IPS-15b (cell line): Measurements from ENCODE around the gene TBC1D10A.

Source experiments
- H3K27me3 ChIP-seq: one replicate; pipeline ENCODE4 v1.6.1; 2013; ENCODE audit warnings: low read length; ENCODE audit not compliant: control insufficient read depth, insufficient read depth
- H3K36me3 ChIP-seq: one replicate; pipeline ENCODE4 v1.6.1; 2013; ENCODE audit warnings: low read length; ENCODE audit not compliant: control insufficient read depth, insufficient read depth
- H3K4me1 ChIP-seq: one replicate; pipeline ENCODE4 v1.6.1; 2013; ENCODE audit warnings: mild to moderate bottlenecking, low read length; ENCODE audit not compliant: control insufficient read depth, insufficient read depth
- H3K4me3 ChIP-seq: one replicate; pipeline ENCODE4 v1.5.1; 2013; ENCODE audit warnings: low read depth, low read length
- H3K9ac ChIP-seq: one replicate; pipeline ENCODE4 v1.6.1; 2013; ENCODE audit warnings: low read depth, mild to moderate bottlenecking, low read length
- H3K9me3 ChIP-seq: one replicate; pipeline ENCODE4 v1.6.1; 2013; ENCODE audit warnings: mild to moderate bottlenecking, low read length; ENCODE audit not compliant: control insufficient read depth, insufficient read depth

Gene TBC1D10A

GRCh38 chr22:30265823-30266444, 60.8 kb downstream of the TBC1D10A start:
- no peaks in the 10 kb centered on the region for H3K9me3 ChIP-seq
- no peaks in the 10 kb centered on the region for H3K36me3 ChIP-seq
- no peak overlapping the region for H3K4me3 ChIP-seq
- no peaks in the 10 kb centered on the region for H3K4me1 ChIP-seq
- peaks cover 2% of the 10 kb centered on the region for H3K27me3 ChIP-seq
- no peak overlapping the region for H3K9ac ChIP-seq

- no peaks in the 10 kb centered on the region for H3K36me3 ChIP-seq
- H3K9me3 ChIP-seq: no peaks in the 10 kb centered on the region
- H3K27me3 ChIP-seq: peaks cover 2% of the 10 kb centered on the region
- no peak overlapping the region for H3K4me3 ChIP-seq
- H3K4me1 ChIP-seq: no peaks in the 10 kb centered on the region
- H3K9ac ChIP-seq: no peak overlapping the region
Measured at GRCh38 chr22:30265131-30265720, 61.5 kb downstream of the TBC1D10A start.

- Histone ChIP-seq H3K36me3 (no peaks in the 10 kb centered on the region), H3K4me3 (no peak overlapping the region), H3K27me3 (peaks cover 2% of the 10 kb centered on the region), H3K9ac (no peak overlapping the region), H3K9me3 (no peaks in the 10 kb centered on the region), H3K4me1 (no peaks in the 10 kb centered on the region)
Measured at GRCh38 chr22:30263883-30264282, 62.9 kb downstream of the TBC1D10A start.

- H3K9ac ChIP-seq: peak overlapping the region; percentile 47
Measured at GRCh38 chr22:30262917-30263741, 63.6 kb downstream of the TBC1D10A start.

GRCh38 chr22:30262112-30262511, 64.6 kb downstream of the TBC1D10A start:
- peaks cover 3% of the 10 kb centered on the region for H3K4me1 ChIP-seq
- H3K36me3 ChIP-seq: no peaks in the 10 kb centered on the region
- no peaks in the 10 kb centered on the region for H3K9me3 ChIP-seq
- H3K27me3 ChIP-seq: peaks cover 2% of the 10 kb centered on the region
- H3K4me3 ChIP-seq: no peak overlapping the region
- H3K9ac ChIP-seq: no peak overlapping the region

More at GRCh38 chr22:30262917-30263741, 63.6 kb downstream of the TBC1D10A start:
- Histone ChIP-seq H3K36me3 (no peaks in the 10 kb centered on the region), H3K4me1 (peaks cover under 1% of the 10 kb centered on the region), H3K9me3 (no peaks in the 10 kb centered on the region), H3K4me3 (no peak overlapping the region), H3K27me3 (peaks cover 2% of the 10 kb centered on the region)

- Histone ChIP-seq H3K9me3 (no peaks in the 10 kb centered on the region), H3K4me3 (no peak overlapping the region), H3K27me3 (peaks cover 2% of the 10 kb centered on the region), H3K9ac (no peak overlapping the region), H3K36me3 (no peaks in the 10 kb centered on the region), H3K4me1 (peaks cover 3% of the 10 kb centered on the region)
Measured at GRCh38 chr22:30261134-30261533, 65.6 kb downstream of the TBC1D10A start.

GRCh38 chr22:30260682-30261081, 66.1 kb downstream of the TBC1D10A start:
- peaks cover 3% of the 10 kb centered on the region for H3K4me1 ChIP-seq
- H3K9me3 ChIP-seq: no peaks in the 10 kb centered on the region
- peaks cover 2% of the 10 kb centered on the region for H3K27me3 ChIP-seq
- H3K9ac ChIP-seq: no peak overlapping the region
- H3K4me3 ChIP-seq: no peak overlapping the region
- no peaks in the 10 kb centered on the region for H3K36me3 ChIP-seq

- Histone ChIP-seq H3K9ac (no peak overlapping the region), H3K36me3 (no peaks in the 10 kb centered on the region), H3K4me1 (peaks cover 3% of the 10 kb centered on the region), H3K27me3 (peaks cover 2% of the 10 kb centered on the region), H3K9me3 (no peaks in the 10 kb centered on the region), H3K4me3 (no peak overlapping the region)
Measured at GRCh38 chr22:30260276-30260675, 66.5 kb downstream of the TBC1D10A start.

- H3K4me1 ChIP-seq: peaks cover 10% of the 10 kb centered on the region
- no peak overlapping the region for H3K9ac ChIP-seq
- H3K36me3 ChIP-seq: no peaks in the 10 kb centered on the region
- H3K4me3 ChIP-seq: no peak overlapping the region
- no peaks in the 10 kb centered on the region for H3K9me3 ChIP-seq
- H3K27me3 ChIP-seq: no peaks in the 10 kb centered on the region
Measured at GRCh38 chr22:30254314-30254713, 72.4 kb downstream of the TBC1D10A start.

- H3K9me3 ChIP-seq: no peaks in the 10 kb centered on the region
- no peak overlapping the region for H3K4me3 ChIP-seq
- no peaks in the 10 kb centered on the region for H3K36me3 ChIP-seq
- no peaks in the 10 kb centered on the region for H3K27me3 ChIP-seq
- H3K4me1 ChIP-seq: peaks cover 10% of the 10 kb centered on the region
- H3K9ac ChIP-seq: no peak overlapping the region
Measured at GRCh38 chr22:30253205-30253852, 73.4 kb downstream of the TBC1D10A start.

GRCh38 chr22:30252411-30253204, 74.1 kb downstream of the TBC1D10A start:
- H3K9ac ChIP-seq: no peak overlapping the region

More at GRCh38 chr22:30252411-30253204, 74.1 kb downstream of the TBC1D10A start:
- Histone ChIP-seq H3K27me3 (no peaks in the 10 kb centered on the region), H3K36me3 (no peaks in the 10 kb centered on the region), H3K4me3 (no peak overlapping the region), H3K9me3 (no peaks in the 10 kb centered on the region), H3K4me1 (peaks cover 8% of the 10 kb centered on the region)
